Mesothelial cell of epicardium (in vitro differentiated cells): ENCODE results near the gene MTO1. TPM values are rescaled to one million over a fixed set of nuclear protein-coding genes. Genes with fewer than 3 reads are reported as not detected.

ENCODE experiments used
- DNase-seq, 2 experiments: peaks; one replicate each; pipeline ENCODE4 v3.0.0; 2021; ENCODE audit warnings: low spot score in 2 of 2; ENCODE audit not compliant: unreplicated experiment in 2 of 2
- H3K27ac Mint-ChIP-seq: 2 replicates; pipeline ENCODE4 v1.8.0; 2021; ENCODE audit warnings: mixed read lengths
- H3K27me3 Mint-ChIP-seq: 2 replicates; pipeline ENCODE4 v1.8.0; 2021; ENCODE audit warnings: low read depth, mixed read lengths
- H3K36me3 Mint-ChIP-seq: 2 replicates; pipeline ENCODE4 v1.8.0; 2021; ENCODE audit warnings: mixed read lengths
- H3K4me1 Mint-ChIP-seq: 2 replicates; pipeline ENCODE4 v1.8.0; 2021; ENCODE audit warnings: mixed read lengths
- H3K4me3 Mint-ChIP-seq: 2 replicates; pipeline ENCODE4 v1.8.0; 2021; ENCODE audit warnings: mild to moderate bottlenecking, moderate library complexity, mixed read lengths
- H3K9me3 Mint-ChIP-seq: 2 replicates; pipeline ENCODE4 v1.8.0; 2021; ENCODE audit warnings: mixed read lengths
- total RNA-seq: library from RNA; stranded (reverse); gene quantifications from 3 replicates; pipeline ENCODE4 v1.2.1, GENCODE V29; 2021
- TF ChIP-seq, protein P1 (sequence below): fragments of 200-600 bp; sonication (generic); IDR thresholded peaks from one replicate; pipeline ENCODE4 v1.5.0; 2021; ENCODE audit warnings: antibody characterized with exemption; ENCODE audit not compliant: unreplicated experiment

Gene MTO1
- total RNA-seq, 1 donor from 2014 or later = 21.6 TPM

DNA sequence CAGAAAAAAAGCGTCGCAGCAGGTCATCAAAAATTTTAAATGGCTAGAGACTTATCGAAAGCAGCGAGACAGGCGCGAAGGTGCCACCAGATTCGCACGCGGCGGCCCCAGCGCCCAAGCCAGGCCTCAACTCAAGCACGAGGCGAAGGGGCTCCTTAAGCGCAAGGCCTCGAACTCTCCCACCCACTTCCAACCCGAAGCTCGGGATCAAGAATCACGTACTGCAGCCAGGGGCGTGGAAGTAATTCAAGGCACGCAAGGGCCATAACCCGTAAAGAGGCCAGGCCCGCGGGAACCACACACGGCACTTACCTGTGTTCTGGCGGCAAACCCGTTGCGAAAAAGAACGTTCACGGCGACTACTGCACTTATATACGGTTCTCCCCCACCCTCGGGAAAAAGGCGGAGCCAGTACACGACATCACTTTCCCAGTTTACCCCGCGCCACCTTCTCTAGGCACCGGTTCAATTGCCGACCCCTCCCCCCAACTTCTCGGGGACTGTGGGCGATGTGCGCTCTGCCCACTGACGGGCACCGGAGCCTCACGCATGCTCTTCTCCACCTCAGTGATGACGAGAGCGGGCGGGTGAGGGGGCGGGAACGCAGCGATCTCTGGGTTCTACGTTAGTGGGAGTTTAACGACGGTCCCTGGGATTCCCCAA, 59.3 kb downstream of the MTO1 start, which contains the start of gene EEF1A1:
TSS of gene EEF1A1 (minus strand) at position 345 of the 663 bp plus-strand sequence. CDS start 1,006 bp downstream, outside the sequence.
- Mint-ChIP-seq H3K4me3 (peak within 1 kb of the TSS; percentile 97), H3K27ac (peak within 1 kb of the TSS; percentile 99), H3K36me3 (peaks cover 36% of the 10 kb centered on the region), H3K9me3 (no peaks in the 10 kb centered on the region), H3K4me1 (peaks cover 43% of the 10 kb centered on the region), H3K27me3 (no peaks in the 10 kb centered on the region)
- peak; percentile 97 to 98 for DNase-seq
- TF ChIP-seq, protein P1, sequence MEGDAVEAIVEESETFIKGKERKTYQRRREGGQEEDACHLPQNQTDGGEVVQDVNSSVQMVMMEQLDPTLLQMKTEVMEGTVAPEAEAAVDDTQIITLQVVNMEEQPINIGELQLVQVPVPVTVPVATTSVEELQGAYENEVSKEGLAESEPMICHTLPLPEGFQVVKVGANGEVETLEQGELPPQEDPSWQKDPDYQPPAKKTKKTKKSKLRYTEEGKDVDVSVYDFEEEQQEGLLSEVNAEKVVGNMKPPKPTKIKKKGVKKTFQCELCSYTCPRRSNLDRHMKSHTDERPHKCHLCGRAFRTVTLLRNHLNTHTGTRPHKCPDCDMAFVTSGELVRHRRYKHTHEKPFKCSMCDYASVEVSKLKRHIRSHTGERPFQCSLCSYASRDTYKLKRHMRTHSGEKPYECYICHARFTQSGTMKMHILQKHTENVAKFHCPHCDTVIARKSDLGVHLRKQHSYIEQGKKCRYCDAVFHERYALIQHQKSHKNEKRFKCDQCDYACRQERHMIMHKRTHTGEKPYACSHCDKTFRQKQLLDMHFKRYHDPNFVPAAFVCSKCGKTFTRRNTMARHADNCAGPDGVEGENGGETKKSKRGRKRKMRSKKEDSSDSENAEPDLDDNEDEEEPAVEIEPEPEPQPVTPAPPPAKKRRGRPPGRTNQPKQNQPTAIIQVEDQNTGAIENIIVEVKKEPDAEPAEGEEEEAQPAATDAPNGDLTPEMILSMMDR = no peak

DNA sequence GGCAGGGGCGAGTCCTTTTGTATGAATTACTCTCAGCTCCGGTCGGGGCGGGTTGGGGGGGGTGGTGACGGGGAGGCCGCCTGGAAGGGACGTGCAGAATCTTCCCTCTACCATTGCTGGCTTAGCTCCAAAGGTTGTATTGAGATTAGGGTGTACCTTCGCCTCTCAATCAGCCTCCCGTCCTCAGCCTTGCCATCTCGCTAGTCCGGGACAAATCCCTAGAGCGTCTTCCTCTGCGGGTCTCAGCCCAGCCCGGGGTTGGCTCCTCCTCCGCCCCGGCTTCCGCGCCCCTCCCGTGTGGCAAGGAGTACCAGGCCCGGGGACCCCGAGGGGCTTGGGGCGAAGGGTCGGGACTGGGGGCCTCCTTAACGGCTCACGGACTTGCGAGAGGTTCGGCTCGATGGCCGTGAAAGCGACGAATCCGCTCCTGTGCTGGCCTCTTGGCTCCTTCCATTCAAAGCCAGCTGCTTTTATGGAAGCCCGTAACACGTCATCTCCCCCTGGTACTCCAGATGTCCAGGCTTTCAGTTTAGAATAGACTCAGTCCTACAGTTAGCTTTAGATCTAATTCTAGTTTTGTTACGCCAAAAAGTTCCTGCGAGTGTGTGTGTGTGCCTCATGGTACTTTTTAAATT, 59.9 kb downstream of the MTO1 start:
- Mint-ChIP-seq H3K27ac (peak overlapping the region; percentile 99), H3K36me3 (peaks cover 35% of the 10 kb centered on the region), H3K4me1 (peaks cover 38% of the 10 kb centered on the region), H3K27me3 (no peaks in the 10 kb centered on the region), H3K9me3 (no peaks in the 10 kb centered on the region), H3K4me3 (peak overlapping the region; percentile 97)
- TF ChIP-seq, protein P1 = no peak
- DNase-seq = peak in 1 of 2 experiments; percentile 81

DNA sequence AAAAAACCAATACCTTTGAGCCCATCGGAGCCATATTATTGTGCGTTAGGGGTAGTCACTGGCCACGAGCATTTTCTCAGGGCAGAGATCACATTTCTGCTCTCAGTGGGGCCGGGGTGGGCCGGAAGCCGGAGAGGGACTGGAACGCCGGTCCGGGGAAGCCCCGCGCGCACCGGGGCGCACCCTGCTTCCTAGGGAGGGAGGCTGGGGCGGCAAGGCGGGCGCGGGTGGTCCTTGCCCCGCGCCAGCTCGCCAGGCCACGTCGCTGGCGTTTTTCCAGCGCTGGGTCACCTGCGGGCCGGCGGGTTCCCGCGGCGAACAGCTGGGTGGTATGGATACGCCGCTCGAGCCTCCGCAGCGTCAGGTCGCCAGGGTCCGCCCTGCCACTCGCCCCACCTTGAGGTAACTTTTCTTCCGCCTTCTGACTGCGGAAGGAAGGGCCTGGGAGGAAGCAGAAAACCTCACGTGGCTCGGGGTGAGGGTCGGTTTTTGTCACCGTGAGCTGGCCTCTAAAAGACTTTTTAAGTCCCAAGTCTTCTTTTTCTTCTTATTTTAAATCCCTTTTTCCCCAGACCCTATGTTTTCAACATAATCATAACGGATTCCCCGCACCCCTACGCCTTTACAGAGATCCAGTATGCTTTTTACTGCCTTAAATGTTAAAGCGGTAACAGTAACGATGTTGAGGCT, 62.0 kb downstream of the MTO1 start:
- DNase-seq = no peak
- H3K27me3 Mint-ChIP-seq = no peaks in the 10 kb centered on the region
- peaks cover 20% of the 10 kb centered on the region for H3K4me1 Mint-ChIP-seq
- H3K27ac Mint-ChIP-seq = peak overlapping the region; percentile 99
- peak overlapping the region; percentile 59 for H3K4me3 Mint-ChIP-seq
- TF ChIP-seq, protein P1 = no peak
- H3K36me3 Mint-ChIP-seq = peaks cover 21% of the 10 kb centered on the region
- no peaks in the 10 kb centered on the region for H3K9me3 Mint-ChIP-seq

DNA sequence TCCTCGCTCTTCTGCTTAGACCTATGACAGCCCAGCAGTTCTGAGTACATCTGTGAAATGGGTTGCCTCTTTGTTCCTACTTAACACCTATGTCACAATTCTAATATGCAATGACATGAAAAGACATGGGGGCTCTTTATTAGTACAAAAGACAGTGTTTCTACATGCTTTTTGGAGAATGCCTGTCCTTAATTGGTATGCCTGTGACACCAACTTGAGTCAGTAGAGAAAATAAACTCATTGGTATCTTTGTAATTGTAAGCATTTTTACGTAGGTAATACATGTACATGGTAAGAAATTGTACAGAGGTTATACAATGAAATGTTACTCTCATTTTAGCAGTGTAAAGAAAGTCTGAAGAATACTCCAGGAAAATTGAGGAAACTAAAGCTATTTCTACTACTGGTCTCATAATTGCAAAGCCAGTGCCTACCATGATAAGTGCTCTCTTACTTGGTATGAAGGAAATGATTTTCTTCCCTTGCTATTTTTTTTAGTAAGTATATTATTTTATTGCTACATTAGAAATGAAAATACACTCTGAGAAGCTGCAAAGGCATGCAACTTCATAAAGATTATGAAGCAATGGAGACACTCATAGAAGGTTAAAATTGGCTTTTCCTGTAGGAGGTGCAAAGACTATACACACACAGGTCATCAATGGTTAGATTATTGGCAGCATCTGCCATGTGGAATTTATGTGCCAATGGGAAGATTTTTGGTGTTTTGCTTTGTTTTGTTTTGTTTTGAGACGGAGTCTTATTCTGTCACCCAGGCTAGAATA, 64.2 kb downstream of the MTO1 start:
- TF ChIP-seq, protein P1 = no peak
- no peak overlapping the region for H3K27ac Mint-ChIP-seq

DNA sequence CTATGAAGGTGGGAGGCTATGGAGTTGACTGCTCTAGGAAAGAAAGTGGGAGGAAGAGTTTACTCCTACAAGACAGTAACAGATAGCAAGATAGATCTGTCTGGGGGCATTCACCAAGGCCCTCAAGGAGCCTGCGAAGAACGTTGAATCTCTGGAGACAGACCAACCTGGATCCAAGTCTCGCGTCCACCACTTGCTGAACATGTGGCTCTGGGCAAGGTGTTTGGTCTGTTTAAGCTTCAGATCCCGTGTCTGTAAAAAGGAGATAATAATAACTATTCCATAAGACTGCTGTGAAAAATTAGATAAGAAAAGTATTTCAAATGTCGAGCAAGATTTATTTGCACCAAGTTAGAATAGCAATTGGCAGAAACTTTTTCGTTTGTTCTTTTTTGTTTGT, 67.4 kb downstream of the MTO1 start:
- Mint-ChIP-seq H3K27me3 (no peaks in the 10 kb centered on the region), H3K27ac (no peak overlapping the region), H3K9me3 (no peaks in the 10 kb centered on the region), H3K4me3 (no peak overlapping the region), H3K4me1 (peaks cover 6% of the 10 kb centered on the region), H3K36me3 (no peaks in the 10 kb centered on the region)
- DNase-seq = no peak
- TF ChIP-seq, protein P1 = no peak

More for the DNA sequence above, 64.2 kb downstream of the MTO1 start:
- DNase-seq = no peak
- Mint-ChIP-seq H3K36me3 (peaks cover 2% of the 10 kb centered on the region), H3K27me3 (no peaks in the 10 kb centered on the region), H3K9me3 (no peaks in the 10 kb centered on the region), H3K4me3 (no peak overlapping the region), H3K4me1 (peaks cover 10% of the 10 kb centered on the region)
